Activated CD4-positive, alpha-beta T cell treated with anti-CD3 and anti-CD28 coated beads for 4 hours (primary cell): ENCODE data around the gene OBSCN.

Experiments used
- DNase-seq, 2 donors: peaks; one replicate each; pipeline ENCODE4 v3.0.0-alpha.2; 2020

Gene OBSCN

GRCh38 chr1:228394571-228395394 lies 186.9 kb downstream of the OBSCN start:
- no peak for DNase-seq

- no peak for DNase-seq
Measured at GRCh38 chr1:228396770-228397662, 189.2 kb downstream of the OBSCN start.

- no peak for DNase-seq
Measured at GRCh38 chr1:228397966-228398365, 190.1 kb downstream of the OBSCN start.

- no peak for DNase-seq
Measured at GRCh38 chr1:228398741-228399461, 191.1 kb downstream of the OBSCN start.

- no peak for DNase-seq
Measured at GRCh38 chr1:228399531-228400236, 191.8 kb downstream of the OBSCN start.

- no peak for DNase-seq
Measured at GRCh38 chr1:228400237-228400651, 192.4 kb downstream of the OBSCN start.

GRCh38 chr1:228400692-228401454 lies 193.0 kb downstream of the OBSCN start:
- no peak for DNase-seq

- DNase-seq = no peak
Measured at GRCh38 chr1:228401782-228402640, 194.2 kb downstream of the OBSCN start.

GRCh38 chr1:228402641-228403025 lies 194.8 kb downstream of the OBSCN start:
- DNase-seq = no peak

GRCh38 chr1:228403231-228403631 lies 195.4 kb downstream of the OBSCN start:
- no peak for DNase-seq

GRCh38 chr1:228404107-228404720 lies 196.4 kb downstream of the OBSCN start:
- no peak for DNase-seq

- no peak for DNase-seq
Measured at GRCh38 chr1:228405200-228405978, 197.5 kb downstream of the OBSCN start.

- DNase-seq = no peak
Measured at GRCh38 chr1:228405979-228406228, 198.1 kb downstream of the OBSCN start.

GRCh38 chr1:228407106-228408040 lies 199.5 kb downstream of the OBSCN start:
- no peak for DNase-seq

- no peak for DNase-seq
Measured at GRCh38 chr1:228408041-228408868, 200.4 kb downstream of the OBSCN start.

GRCh38 chr1:228408869-228409805 lies 201.3 kb downstream of the OBSCN start:
- no peak for DNase-seq
